ENCODE measurements around the gene SSR4. TPM values are rescaled to one million over a fixed set of nuclear protein-coding genes. Genes with fewer than 3 reads are reported as not detected.

The SSR4 gene
- total RNA-seq, 1 donor from 2014 or later, result 297 TPM

DNA sequence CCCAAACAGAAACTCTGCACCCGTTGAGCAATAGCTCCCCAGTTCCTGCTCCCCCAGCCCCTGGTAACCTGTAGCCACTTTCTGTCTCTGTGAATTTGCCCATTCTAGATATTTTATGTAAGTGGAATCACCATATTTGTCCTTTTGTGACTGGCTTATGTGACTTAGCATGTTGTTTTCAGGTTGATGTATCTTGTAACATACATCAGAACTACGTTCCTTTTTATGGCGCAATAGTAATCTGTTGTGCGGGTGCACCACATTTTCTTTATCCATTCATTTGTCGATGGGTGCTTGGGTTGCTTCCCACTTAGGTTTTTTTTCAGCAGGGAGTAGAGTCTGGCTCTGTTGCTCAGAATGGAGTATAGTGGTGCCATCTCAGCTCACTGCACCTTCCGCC, 42.5 kb downstream of the SSR4 start:
- Mint-ChIP-seq H3K27ac (ENCODE audit: unreplicated experiment) (no peak overlapping the region), H3K4me3 (ENCODE audit: unreplicated experiment) (no peak overlapping the region), H3K27me3 (ENCODE audit: unreplicated experiment) (peaks cover 17% of the 10 kb centered on the region), H3K9me3 (ENCODE audit: unreplicated experiment) (no peaks in the 10 kb centered on the region), H3K4me1 (ENCODE audit: unreplicated experiment) (no peaks in the 10 kb centered on the region), H3K36me3 (ENCODE audit: unreplicated experiment) (no peaks in the 10 kb centered on the region)
- DNase-seq (ENCODE audit: extremely low spot score, unreplicated experiment), result no peak
- TF ChIP-seq, protein P1, sequence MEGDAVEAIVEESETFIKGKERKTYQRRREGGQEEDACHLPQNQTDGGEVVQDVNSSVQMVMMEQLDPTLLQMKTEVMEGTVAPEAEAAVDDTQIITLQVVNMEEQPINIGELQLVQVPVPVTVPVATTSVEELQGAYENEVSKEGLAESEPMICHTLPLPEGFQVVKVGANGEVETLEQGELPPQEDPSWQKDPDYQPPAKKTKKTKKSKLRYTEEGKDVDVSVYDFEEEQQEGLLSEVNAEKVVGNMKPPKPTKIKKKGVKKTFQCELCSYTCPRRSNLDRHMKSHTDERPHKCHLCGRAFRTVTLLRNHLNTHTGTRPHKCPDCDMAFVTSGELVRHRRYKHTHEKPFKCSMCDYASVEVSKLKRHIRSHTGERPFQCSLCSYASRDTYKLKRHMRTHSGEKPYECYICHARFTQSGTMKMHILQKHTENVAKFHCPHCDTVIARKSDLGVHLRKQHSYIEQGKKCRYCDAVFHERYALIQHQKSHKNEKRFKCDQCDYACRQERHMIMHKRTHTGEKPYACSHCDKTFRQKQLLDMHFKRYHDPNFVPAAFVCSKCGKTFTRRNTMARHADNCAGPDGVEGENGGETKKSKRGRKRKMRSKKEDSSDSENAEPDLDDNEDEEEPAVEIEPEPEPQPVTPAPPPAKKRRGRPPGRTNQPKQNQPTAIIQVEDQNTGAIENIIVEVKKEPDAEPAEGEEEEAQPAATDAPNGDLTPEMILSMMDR (IDR thresholded peaks at IDR 0.05), result no peak

DNA sequence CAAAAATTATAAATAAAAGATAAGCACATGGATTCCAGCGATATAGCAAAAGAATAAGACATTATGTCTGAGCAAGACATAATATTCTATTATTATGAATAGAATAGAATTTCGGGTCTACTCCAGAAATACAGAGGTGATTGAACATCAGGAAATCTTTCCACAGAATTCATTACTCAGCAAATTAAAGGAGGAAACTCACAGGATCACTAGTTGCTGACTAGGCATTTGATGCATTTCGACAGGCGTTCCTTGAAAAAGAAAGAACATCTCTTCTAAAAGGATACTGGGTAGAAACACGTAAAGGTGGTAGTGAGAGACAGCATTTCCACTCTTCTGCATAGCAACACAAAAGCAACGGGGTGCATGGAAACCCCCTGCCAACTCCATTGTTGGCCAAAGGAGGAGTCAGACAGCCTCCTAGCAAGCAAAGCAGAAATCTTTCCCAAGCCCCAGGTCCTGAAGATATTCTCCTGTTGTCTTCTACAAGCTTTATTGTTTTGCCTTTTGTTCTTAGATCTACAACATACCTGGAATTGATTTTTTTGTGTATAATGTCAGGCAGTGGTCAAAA, 50.1 kb downstream of the SSR4 start:
- peaks cover 6% of the 10 kb centered on the region for H3K9me3 Mint-ChIP-seq (ENCODE audit: unreplicated experiment)
- TF ChIP-seq, protein P1 (IDR thresholded peaks at IDR 0.05), result no peak
- H3K4me1 Mint-ChIP-seq (ENCODE audit: unreplicated experiment), result no peaks in the 10 kb centered on the region
- H3K27me3 Mint-ChIP-seq (ENCODE audit: unreplicated experiment), result peaks cover 35% of the 10 kb centered on the region
- no peak overlapping the region for H3K4me3 Mint-ChIP-seq (ENCODE audit: unreplicated experiment)
- H3K27ac Mint-ChIP-seq (ENCODE audit: unreplicated experiment), result no peak overlapping the region
- no peaks in the 10 kb centered on the region for H3K36me3 Mint-ChIP-seq (ENCODE audit: unreplicated experiment)
- DNase-seq (ENCODE audit: extremely low spot score, unreplicated experiment), result no peak

DNA sequence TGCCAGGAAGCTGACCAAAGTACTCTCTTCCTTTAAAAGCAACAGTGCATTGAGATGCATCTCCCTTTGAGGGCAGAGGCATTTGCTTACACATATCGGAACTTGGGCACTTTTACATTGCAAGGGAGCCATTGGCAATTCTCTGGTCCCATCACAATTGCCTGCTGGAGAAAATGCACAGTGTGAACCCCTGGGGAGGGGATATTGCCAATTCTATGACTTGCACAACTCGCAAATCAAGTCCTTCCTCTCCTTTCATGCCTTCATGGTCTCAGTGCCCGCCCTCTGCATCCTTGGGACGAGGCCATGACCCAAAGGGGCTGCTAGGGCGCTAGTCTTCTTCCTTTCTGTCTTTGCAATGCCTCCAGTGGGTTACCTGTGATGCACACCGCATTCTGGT, 50.7 kb downstream of the SSR4 start:
- Mint-ChIP-seq H3K27me3 (ENCODE audit: unreplicated experiment) (peaks cover 35% of the 10 kb centered on the region), H3K9me3 (ENCODE audit: unreplicated experiment) (peaks cover 6% of the 10 kb centered on the region), H3K4me3 (ENCODE audit: unreplicated experiment) (no peak overlapping the region), H3K27ac (ENCODE audit: unreplicated experiment) (no peak overlapping the region), H3K4me1 (ENCODE audit: unreplicated experiment) (no peaks in the 10 kb centered on the region), H3K36me3 (ENCODE audit: unreplicated experiment) (no peaks in the 10 kb centered on the region)
- TF ChIP-seq, protein P1 (IDR thresholded peaks at IDR 0.05), result no peak
- no peak for DNase-seq (ENCODE audit: extremely low spot score, unreplicated experiment)

DNA sequence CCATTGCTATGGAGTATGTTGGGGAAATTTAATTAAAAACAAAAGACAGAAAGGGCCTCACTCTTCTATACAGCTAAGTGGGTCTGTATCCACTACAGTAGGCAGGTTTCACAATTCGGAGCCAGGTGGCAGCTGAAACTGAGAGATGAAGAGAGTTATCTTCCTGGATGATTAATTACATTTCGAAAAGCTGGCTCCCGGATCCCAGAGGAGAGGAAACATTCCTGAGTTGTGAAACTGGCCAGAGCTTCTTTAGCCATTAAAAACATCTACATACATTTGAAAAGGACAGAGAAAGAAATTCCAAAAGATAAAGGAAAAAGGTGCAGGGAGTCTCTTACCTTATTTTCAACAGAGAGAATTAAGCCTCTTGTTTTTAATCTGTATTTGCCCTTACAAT, 51.4 kb downstream of the SSR4 start:
- Mint-ChIP-seq H3K4me1 (ENCODE audit: unreplicated experiment) (no peaks in the 10 kb centered on the region), H3K27me3 (ENCODE audit: unreplicated experiment) (peaks cover 35% of the 10 kb centered on the region), H3K9me3 (ENCODE audit: unreplicated experiment) (peaks cover 6% of the 10 kb centered on the region), H3K27ac (ENCODE audit: unreplicated experiment) (no peak overlapping the region), H3K4me3 (ENCODE audit: unreplicated experiment) (no peak overlapping the region), H3K36me3 (ENCODE audit: unreplicated experiment) (no peaks in the 10 kb centered on the region)
- no peak for DNase-seq (ENCODE audit: extremely low spot score, unreplicated experiment)
- TF ChIP-seq, protein P1 (IDR thresholded peaks at IDR 0.05), result no peak

Other genes starting within 250 kb of the SSR4 start
- gene CCNQ, start 195.5 kb upstream of the SSR4 start, total RNA-seq, result 16.0 and 18.8 TPM in 2 replicates
- gene DUSP9, start 147.5 kb upstream of the SSR4 start, total RNA-seq, result 0.91 and 1.3 TPM in 2 replicates
- gene PNCK, start 120.9 kb upstream of the SSR4 start, total RNA-seq, result 3.6 and 5.1 TPM in 2 replicates
- gene SLC6A8, start 106.7 kb upstream of the SSR4 start, total RNA-seq, result 74.1 and 77.0 TPM in 2 replicates
- 172 and 188 TPM in 2 replicates for gene BCAP31, start 70.3 kb upstream of the SSR4 start, total RNA-seq
- 19.7 and 22.3 TPM in 2 replicates for gene ABCD1, start 69.8 kb upstream of the SSR4 start, total RNA-seq
- gene PLXNB3, start 30.4 kb upstream of the SSR4 start, total RNA-seq, result 8.7 and 9.1 TPM in 2 replicates
- not detected in 2 replicates for gene SRPK3, start 13.6 kb upstream of the SSR4 start, total RNA-seq
- 63.5 and 64.8 TPM in 2 replicates for gene IDH3G, start 293 bp upstream of the SSR4 start, total RNA-seq
- gene PDZD4, start 35.9 kb downstream of the SSR4 start, total RNA-seq, result 23.9 and 26.6 TPM in 2 replicates
- gene L1CAM, start 91.5 kb downstream of the SSR4 start, total RNA-seq, result 13.0 and 16.6 TPM in 2 replicates
- gene AVPR2, start 110.0 kb downstream of the SSR4 start, total RNA-seq, result not detected in 2 replicates
- gene ARHGAP4, start 131.6 kb downstream of the SSR4 start, total RNA-seq, result 4.9 and 5.3 TPM in 2 replicates
- 94.1 and 96.6 TPM in 2 replicates for gene NAA10, start 140.4 kb downstream of the SSR4 start, total RNA-seq
- gene RENBP, start 150.0 kb downstream of the SSR4 start, total RNA-seq, result 18.7 and 18.9 TPM in 2 replicates
- 73.7 and 74.8 TPM in 2 replicates for gene HCFC1, start 177.2 kb downstream of the SSR4 start, total RNA-seq
- 19.2 and 19.3 TPM in 2 replicates for gene TMEM187, start 178.1 kb downstream of the SSR4 start, total RNA-seq
- gene IRAK1, start 225.2 kb downstream of the SSR4 start, total RNA-seq, result 72.4 and 74.2 TPM in 2 replicates